Progenitor cell of endocrine pancreas (in vitro differentiated cells): Measurements from ENCODE around the gene PSORS1C2. TPM values are rescaled to one million over a fixed set of nuclear protein-coding genes. Genes with fewer than 3 reads are reported as not detected.
A peak's percentile ranks its signal among the peaks of the same experiment; 100 is the strongest.
"Not testable (repeated sequence)": the region's sequence is repeated elsewhere in the genome, so short reads cannot be mapped to it uniquely, and the experiment has no call there.

ENCODE experiments used
- DNase-seq: peaks from one replicate; pipeline ENCODE4 v3.0.0; 2021; ENCODE audit warnings: low spot score; ENCODE audit not compliant: unreplicated experiment
- H3K27ac Mint-ChIP-seq: 2 replicates; pipeline ENCODE4 v1.8.0; 2021; ENCODE audit warnings: mild to moderate bottlenecking, moderate library complexity, mixed read lengths
- H3K27me3 Mint-ChIP-seq: 2 replicates; pipeline ENCODE4 v1.8.0; 2021; ENCODE audit warnings: mixed read lengths
- H3K36me3 Mint-ChIP-seq: 2 replicates; pipeline ENCODE4 v1.8.0; 2022; ENCODE audit warnings: mixed read lengths; ENCODE audit not compliant: insufficient read depth
- H3K4me1 Mint-ChIP-seq: 2 replicates; pipeline ENCODE4 v1.8.0; 2021; ENCODE audit warnings: low read depth, mixed read lengths
- H3K4me3 Mint-ChIP-seq: 2 replicates; pipeline ENCODE4 v1.8.0; 2021; ENCODE audit warnings: low read depth, mild to moderate bottlenecking, moderate library complexity, mixed read lengths
- H3K9me3 Mint-ChIP-seq: 2 replicates; pipeline ENCODE4 v1.8.0; 2021; ENCODE audit warnings: low read depth, mixed read lengths
- long read RNA-seq: library from polyadenylated mRNA; unstranded; transcript quantifications from one replicate; pipeline ENCODE4 v2.0.0, GENCODE V29; 2020
- total RNA-seq: library from RNA; stranded (reverse); gene quantifications from 2 replicates; pipeline ENCODE4 v1.2.1, GENCODE V29; 2021
- TF ChIP-seq, protein P1 (sequence below): fragments of 200-600 bp; sonication (generic); IDR thresholded peaks from one replicate; pipeline ENCODE4 v1.5.0; 2021; ENCODE audit warnings: antibody characterized with exemption, mild to moderate bottlenecking; ENCODE audit not compliant: unreplicated experiment

The PSORS1C2 gene
- not detected in 2 replicates for total RNA-seq
- long read RNA-seq: 0 reads

DNA sequence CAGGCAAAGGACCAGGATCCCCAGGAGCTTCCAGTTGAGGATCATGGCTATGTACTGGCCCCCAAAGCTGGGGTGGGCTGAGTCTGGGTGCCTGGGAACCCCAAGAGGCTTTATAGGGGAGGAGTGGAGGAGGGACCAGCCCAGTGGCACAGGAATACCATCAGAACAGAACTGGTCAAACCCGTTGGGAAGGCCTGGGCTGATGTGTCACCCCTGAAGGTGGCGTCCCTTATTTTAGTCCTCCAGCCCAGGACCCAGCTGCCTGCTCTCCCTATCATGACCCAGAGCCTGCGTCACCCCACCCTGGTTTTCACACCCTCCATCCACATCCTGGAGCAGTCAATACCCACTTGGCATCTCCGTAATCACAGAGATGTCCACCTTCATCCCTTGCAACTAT lies at the start of gene PSORS1C2:
TSS of gene PSORS1C2 (minus strand) at position 85 of the 400 bp plus-strand sequence. CDS start at position 45, 40 bp downstream.
- H3K9me3 Mint-ChIP-seq: no peaks in the 10 kb centered on the region
- TF ChIP-seq, protein P1, sequence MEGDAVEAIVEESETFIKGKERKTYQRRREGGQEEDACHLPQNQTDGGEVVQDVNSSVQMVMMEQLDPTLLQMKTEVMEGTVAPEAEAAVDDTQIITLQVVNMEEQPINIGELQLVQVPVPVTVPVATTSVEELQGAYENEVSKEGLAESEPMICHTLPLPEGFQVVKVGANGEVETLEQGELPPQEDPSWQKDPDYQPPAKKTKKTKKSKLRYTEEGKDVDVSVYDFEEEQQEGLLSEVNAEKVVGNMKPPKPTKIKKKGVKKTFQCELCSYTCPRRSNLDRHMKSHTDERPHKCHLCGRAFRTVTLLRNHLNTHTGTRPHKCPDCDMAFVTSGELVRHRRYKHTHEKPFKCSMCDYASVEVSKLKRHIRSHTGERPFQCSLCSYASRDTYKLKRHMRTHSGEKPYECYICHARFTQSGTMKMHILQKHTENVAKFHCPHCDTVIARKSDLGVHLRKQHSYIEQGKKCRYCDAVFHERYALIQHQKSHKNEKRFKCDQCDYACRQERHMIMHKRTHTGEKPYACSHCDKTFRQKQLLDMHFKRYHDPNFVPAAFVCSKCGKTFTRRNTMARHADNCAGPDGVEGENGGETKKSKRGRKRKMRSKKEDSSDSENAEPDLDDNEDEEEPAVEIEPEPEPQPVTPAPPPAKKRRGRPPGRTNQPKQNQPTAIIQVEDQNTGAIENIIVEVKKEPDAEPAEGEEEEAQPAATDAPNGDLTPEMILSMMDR: no peak
- no peak within 1 kb of the TSS for H3K4me3 Mint-ChIP-seq
- peaks cover 3% of the 10 kb centered on the region for H3K4me1 Mint-ChIP-seq
- H3K27me3 Mint-ChIP-seq: peaks cover 16% of the 10 kb centered on the region
- DNase-seq: no peak
- H3K27ac Mint-ChIP-seq: no peak within 1 kb of the TSS
- peaks cover 4% of the 10 kb centered on the region for H3K36me3 Mint-ChIP-seq

DNA sequence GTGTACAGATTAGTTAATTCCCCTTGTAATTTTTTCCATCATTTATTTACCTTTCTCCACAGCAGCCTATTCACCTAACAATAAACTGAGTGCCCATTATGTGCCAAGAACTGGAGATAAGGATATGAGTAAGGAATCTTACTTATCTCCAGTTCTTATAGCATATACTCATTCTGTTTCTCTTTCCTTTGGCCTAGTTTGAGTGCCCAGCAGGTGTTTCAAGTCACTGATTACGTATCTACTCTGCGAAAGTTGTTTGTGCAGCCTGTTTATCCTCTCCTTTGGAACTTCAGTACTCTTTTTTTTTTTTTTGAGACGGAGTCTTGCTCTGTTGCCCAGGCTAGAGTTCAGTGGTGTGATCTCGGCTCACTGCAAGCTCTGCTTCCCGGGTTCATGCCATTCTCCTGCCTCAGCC lies 48.9 kb upstream of the PSORS1C2 start:
- DNase-seq: no peak
- H3K27me3 Mint-ChIP-seq: no peaks in the 10 kb centered on the region
- no peaks in the 10 kb centered on the region for H3K36me3 Mint-ChIP-seq
- H3K4me1 Mint-ChIP-seq: peaks cover 8% of the 10 kb centered on the region
- no peak overlapping the region for H3K27ac Mint-ChIP-seq
- no peak overlapping the region for H3K4me3 Mint-ChIP-seq
- H3K9me3 Mint-ChIP-seq: no peaks in the 10 kb centered on the region
- TF ChIP-seq, protein P1: no peak

DNA sequence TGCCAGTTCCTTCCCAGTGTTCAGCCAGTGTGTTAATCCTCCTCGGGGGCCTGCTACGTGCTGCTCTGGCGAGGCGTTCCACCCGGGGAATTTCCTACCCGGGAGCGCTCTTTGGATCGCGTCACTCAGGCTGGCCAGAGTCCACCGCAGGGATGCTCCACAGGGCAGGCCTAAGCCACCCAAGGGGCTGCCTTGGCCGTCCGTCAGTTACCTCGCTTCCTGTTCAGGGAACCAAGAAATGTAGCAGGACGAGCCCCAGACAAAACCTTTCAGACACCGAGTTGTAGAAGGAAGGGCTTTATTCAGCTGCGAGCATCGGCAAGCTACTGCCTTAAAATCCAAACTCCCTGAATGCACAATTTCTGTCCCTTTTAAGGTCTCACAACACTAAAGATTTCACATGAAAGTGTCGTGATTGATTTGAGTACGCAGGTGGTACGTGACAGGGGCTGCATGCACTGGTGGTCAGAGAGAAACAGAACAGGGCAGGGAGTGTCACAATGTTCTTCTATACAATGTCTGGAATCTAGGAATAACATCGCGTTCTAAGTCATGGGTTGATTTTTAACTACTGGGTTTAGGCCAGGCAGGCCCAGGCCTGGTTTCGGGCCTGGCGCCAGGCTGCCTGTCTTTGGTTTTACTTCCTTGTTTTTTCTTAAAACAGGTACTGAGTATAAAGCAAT lies 47.3 kb upstream of the PSORS1C2 start:
- no peak for DNase-seq
- no peaks in the 10 kb centered on the region for H3K27me3 Mint-ChIP-seq
- TF ChIP-seq, protein P1: no peak
- H3K27ac Mint-ChIP-seq: peak overlapping the region; percentile 75
- H3K4me3 Mint-ChIP-seq: no peak overlapping the region
- H3K36me3 Mint-ChIP-seq: no peaks in the 10 kb centered on the region
- H3K4me1 Mint-ChIP-seq: peaks cover 8% of the 10 kb centered on the region
- no peaks in the 10 kb centered on the region for H3K9me3 Mint-ChIP-seq

DNA sequence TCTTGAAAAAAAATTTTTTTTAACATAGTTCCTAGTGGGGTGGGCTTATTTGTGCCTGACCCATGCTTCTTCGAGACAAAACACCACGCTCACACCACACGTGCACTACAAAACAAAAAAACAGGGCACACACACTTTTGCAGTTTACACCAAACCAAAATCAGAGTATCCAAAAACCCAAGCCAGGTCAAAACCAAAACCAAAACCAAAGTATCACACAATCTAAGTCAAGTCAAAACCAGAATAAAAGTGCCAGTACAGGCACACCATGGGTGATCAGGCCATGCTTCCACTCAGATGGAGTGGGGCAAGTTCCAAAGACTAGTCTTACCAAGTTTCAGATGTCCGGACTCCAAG lies 46.8 kb upstream of the PSORS1C2 start:
- not testable (repeated sequence) for H3K27ac Mint-ChIP-seq, H3K4me1 Mint-ChIP-seq, H3K27me3 Mint-ChIP-seq, DNase-seq, H3K4me3 Mint-ChIP-seq, H3K9me3 Mint-ChIP-seq, H3K36me3 Mint-ChIP-seq

DNA sequence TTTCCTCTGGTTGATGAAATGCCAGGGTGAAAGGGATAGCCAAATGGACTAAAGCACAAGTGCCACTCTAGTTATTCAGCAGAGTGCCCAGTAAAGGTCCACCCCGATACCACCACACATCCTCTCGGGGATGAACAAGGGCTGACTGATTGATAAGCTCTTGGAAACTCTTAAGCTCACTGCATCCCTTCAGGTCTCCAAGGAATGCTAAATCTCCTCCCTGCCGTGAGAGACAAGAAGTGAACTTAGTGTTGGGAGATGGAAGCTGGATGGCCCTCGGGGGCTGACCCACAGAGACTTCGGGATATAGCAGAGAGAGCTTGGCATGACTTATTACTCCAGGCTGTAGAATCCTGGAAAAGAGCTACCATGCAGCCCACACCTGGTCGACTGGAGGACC lies 45.0 kb upstream of the PSORS1C2 start:
- not testable (repeated sequence) for H3K4me3 Mint-ChIP-seq, H3K27me3 Mint-ChIP-seq, H3K36me3 Mint-ChIP-seq, DNase-seq, H3K4me1 Mint-ChIP-seq, H3K27ac Mint-ChIP-seq, H3K9me3 Mint-ChIP-seq

DNA sequence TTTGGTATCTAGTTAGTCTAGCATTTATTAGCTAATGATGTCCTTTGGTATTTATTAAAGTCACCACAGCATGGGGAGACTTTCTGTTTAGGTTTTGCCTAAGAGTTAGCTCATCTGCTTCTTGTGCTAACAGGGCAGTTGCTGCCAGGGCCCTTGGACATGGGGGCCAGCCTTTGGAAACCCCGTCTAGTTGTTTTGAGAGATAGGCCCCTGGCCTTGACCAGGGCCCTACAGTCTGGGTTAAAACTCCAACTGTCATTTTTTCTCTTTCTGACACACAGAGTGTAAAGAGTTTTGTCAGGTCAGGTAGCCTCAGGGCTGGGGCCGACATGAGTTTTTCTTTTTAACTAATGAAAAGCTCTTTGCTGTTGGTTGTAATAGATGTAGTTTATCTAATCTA lies 44.4 kb upstream of the PSORS1C2 start:
- H3K27me3 Mint-ChIP-seq, H3K27ac Mint-ChIP-seq, DNase-seq, H3K4me3 Mint-ChIP-seq, H3K36me3 Mint-ChIP-seq, H3K9me3 Mint-ChIP-seq, H3K4me1 Mint-ChIP-seq: not testable (repeated sequence)

DNA sequence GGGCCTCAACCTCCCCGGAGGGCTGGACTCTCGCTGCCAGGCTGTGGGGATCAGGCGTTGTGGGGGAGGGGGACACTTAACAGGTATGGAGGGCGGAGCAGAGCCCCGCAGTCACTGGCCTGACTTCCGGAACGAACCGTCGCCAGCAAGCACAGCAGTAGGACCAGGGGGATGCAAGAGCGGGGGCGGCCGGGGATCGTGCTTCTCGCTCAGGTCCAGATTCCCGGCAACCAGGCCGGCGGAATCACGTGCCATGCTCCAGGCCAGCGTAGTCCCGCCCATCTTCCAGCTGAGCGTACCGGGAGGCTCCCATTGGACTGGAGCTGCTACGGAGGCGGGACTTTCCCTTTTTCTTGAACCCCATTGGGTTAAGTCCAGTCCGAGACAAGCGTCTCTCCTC lies 41.6 kb upstream of the PSORS1C2 start:
- H3K9me3 Mint-ChIP-seq: no peaks in the 10 kb centered on the region
- TF ChIP-seq, protein P1: no peak
- peaks cover 8% of the 10 kb centered on the region for H3K27me3 Mint-ChIP-seq
- H3K27ac Mint-ChIP-seq: no peak overlapping the region
- H3K36me3 Mint-ChIP-seq: no peaks in the 10 kb centered on the region
- H3K4me1 Mint-ChIP-seq: peaks cover 2% of the 10 kb centered on the region
- DNase-seq: no peak
- H3K4me3 Mint-ChIP-seq: no peak overlapping the region
